Ramos (cell line): ENCODE measurements around the gene IGSF8.

Source experiments
- in situ Hi-C: fragments of 300-500 bp; cut with MboI; formaldehyde crosslinking; loops from one replicate; pipeline ENCODE4 v1.14.3; 2022; ENCODE audit warnings: low sequenced_read_pairs; ENCODE audit not compliant: unreplicated experiment

IGSF8 gene, protein sequence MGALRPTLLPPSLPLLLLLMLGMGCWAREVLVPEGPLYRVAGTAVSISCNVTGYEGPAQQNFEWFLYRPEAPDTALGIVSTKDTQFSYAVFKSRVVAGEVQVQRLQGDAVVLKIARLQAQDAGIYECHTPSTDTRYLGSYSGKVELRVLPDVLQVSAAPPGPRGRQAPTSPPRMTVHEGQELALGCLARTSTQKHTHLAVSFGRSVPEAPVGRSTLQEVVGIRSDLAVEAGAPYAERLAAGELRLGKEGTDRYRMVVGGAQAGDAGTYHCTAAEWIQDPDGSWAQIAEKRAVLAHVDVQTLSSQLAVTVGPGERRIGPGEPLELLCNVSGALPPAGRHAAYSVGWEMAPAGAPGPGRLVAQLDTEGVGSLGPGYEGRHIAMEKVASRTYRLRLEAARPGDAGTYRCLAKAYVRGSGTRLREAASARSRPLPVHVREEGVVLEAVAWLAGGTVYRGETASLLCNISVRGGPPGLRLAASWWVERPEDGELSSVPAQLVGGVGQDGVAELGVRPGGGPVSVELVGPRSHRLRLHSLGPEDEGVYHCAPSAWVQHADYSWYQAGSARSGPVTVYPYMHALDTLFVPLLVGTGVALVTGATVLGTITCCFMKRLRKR

DNA sequence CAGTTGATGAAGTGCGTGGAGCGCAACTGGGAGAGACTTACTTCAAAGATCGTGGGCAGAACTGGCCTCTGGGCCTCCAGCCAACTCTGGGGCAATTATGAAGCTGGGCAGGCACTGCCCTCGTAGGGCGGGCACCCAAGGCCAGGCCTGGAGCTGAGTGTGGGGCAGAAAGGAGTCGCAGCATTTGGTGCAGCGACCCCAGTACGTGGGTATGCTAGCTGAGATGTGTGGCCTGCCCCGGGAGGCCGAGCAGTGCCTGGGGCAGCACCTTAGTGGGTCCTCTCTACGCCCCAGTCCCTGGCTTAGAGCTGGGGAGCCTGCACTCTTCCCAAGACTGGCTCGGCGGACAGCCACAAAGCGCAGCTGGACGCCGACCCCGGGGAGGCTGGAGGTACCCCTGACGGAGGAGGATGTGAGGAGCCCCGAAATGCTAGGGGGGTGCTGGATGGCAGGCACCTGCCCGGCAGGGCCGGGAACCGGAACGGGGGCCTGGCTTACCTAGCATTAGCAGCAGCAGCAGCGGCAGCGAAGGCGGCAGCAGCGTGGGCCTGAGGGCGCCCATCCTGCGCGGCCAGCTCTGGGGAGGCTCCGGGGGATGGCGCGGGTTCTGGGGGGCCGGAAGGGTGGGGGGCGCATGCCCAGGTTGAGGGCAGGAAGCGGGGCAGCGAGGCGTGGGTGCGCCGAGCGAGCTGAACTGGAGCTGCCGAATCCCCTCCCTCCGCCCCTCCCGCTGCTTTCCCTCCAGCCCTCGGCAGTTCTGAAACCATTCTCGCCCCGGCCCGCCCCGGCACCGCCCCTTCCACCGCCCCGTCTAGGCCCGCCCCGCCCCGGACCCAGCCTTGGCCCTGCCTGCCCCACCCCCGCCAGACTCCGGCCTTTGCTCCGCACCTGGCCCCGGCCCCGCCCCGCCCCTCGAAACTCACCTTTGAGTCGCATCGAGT lies at the start of gene IGSF8:
Gene IGSF8 (minus strand): TSS at position 709 of the 941 bp plus-strand sequence. CDS start 147 bp downstream, at position 562.
- in situ Hi-C loops = loop anchor here (10.0 kb wide), 1 partner anchor 157 kb away; no protein-coding TSS in a partner anchor

DNA sequence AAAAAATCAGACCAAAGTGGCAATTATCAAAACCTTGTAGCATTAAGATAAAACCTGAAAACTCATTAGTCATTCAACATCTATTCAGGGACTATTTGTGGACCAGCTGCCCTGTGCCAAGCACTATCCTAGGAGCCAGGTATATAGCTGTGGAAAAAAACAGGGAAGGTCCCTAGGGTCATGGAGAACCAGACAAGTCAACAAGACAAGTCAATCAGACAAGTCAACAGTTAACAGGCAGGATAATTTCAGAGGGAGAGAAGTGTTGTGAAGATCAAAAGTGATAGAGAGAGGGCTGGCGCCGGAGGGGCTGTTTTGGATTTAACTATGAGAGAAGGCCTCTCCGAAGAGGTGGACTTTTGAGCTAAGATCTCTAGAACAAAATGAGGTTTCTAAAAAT lies 49.7 kb upstream of the IGSF8 start:
- in situ Hi-C loops = no loop called here

DNA sequence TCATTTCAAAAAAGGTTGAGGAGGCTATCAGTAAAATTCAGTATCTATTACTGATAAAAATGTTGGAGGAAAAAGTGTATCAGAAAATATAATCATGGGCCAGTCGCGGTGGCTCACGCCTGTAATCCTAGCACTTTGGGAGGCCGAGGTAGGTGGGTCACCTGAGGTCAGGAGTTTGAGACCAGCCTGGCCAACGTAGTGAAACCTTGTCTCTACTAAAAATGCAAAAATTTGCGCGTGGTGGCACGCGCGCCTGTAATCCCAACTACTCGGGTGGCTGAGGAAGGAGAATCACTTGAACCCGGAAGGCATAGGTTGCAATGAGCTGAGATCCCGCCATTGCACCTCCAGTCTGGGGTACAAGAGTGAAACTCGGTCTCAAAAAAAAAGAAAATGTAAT lies 47.7 kb upstream of the IGSF8 start:
- in situ Hi-C loops = no loop called here

DNA sequence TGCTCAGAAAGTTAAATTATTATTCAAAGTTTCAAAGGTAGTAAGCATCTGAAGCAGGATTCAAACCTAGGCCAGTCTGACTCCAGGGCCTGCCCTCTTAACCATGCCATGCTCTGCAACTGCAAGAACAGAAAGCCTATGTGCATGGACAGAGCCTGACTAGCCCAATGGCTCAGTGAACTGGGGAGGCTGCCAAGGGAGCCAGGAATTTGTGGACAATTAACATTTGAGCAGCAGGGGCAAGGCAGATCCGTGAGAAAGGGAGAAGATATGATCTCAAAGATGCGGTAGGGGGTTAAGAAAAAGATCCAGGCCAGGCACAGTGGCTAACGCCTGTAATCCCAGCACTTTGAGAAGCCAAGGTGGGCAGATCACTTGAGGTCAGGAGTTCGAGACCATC lies 46.5 kb upstream of the IGSF8 start:
- in situ Hi-C loops = no loop called here

DNA sequence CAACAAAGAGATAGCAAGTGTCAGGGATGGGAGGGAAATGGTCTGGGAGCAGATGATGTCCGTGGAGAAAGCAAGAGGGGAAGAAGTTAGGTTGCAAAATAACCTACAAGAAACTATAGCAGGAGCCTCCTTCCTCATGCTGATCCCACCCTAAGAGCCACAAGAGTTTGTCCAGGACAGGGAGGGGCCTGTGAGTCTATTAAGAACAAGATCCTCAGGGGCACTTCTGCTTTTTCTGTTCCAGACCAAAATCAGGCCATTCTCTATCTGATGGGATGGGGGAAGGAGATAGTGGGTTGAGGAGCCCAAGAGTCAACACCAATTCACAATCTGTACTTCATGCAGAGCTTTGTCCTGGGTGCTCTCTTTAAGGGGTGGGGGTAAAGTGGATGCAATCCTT lies 45.3 kb upstream of the IGSF8 start:
- in situ Hi-C loops = no loop called here

DNA sequence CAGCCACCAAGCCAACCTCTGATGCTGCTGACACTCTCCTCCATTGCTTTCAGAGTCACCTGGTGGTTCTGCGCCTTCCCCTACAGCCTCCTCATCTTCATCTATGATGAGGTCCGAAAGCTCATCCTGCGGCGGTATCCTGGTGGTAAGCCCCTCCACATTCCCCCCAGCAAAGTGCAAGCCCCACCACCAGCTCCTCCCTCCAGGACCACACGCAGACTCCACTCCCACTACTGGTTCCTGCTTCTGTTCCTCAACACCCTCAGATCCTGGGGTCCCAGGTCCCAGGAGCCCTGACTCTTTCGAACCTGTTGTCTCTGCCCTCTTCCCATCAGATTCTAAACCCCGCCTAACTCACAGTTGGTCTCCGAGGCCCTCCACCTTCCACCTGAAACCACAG lies 41.4 kb upstream of the IGSF8 start:
- in situ Hi-C loops = no loop called here

DNA sequence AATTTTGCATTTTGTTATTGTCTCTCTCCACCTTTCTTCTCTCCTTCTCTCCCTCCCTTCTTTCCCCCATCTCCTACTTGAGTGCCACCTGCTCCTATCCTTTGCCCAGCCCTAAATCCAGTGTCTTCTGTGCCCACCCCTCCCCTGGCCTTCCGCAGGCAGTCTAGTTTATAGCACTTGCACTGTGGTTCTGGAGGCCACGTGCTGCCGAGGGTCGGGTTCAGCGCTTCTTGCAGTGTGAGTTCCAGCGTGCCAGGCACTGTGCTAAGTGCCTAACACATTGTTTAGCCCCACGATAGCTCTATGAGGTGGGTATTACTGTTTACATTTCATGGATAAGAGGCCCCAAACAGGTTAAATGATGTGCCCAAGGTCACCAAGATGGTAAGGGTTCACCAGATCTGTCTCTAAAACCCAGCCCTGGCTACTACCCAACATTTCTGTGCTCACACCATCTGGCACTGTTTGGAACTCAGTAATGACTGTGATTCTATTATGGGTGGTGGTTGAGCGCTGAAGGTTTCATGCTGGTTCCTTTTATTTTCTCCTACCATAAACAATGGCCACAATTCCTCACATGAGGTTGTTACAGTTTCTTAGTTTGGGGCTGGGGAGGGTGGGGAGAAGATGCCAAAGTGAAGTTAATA lies 38.9 kb upstream of the IGSF8 start:
- in situ Hi-C loops = no loop called here

DNA sequence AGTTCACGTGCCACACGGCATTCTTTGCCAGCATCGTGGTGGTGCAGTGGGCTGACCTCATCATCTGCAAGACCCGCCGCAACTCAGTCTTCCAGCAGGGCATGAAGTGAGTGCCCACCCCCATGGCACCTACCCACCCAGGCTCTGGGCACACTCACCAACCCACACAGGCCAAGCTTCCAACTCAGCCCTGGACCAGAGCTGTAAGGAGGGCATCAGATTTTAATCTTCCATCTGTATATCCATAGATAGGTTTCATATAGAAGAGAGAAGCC lies 38.4 kb upstream of the IGSF8 start:
- in situ Hi-C loops = no loop called here

DNA sequence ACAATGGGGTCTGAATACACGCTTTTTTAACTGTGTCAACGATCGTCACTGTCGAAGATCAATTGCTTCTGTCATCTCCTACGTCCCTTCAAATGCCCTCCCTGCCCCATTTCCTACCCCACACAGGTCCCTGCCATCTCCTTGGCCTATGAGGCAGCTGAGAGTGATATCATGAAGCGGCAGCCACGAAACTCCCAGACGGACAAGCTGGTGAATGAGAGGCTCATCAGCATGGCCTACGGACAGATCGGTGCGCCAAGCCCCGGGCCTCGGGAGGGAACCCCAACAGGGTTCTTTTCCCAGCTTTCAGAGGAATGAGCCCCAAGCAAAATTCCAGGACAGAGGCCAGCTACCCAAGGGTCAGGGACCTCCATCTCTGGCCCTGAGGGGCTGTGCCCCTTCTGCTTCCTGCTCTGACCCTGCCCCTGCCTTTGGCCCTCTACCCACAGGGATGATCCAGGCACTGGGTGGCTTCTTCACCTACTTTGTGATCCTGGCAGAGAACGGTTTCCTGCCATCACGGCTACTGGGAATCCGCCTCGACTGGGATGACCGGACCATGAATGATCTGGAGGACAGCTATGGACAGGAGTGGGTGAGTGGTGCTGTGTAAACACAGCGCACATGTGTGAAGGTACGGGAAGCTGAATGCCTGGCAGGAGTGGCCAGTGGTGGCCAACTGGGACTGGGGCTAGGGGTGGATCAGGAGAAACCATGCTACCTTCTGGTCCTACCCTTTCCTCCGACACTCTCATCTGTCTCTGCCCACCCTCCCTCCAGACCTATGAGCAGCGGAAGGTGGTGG lies 37.9 kb upstream of the IGSF8 start:
- in situ Hi-C loops = no loop called here

DNA sequence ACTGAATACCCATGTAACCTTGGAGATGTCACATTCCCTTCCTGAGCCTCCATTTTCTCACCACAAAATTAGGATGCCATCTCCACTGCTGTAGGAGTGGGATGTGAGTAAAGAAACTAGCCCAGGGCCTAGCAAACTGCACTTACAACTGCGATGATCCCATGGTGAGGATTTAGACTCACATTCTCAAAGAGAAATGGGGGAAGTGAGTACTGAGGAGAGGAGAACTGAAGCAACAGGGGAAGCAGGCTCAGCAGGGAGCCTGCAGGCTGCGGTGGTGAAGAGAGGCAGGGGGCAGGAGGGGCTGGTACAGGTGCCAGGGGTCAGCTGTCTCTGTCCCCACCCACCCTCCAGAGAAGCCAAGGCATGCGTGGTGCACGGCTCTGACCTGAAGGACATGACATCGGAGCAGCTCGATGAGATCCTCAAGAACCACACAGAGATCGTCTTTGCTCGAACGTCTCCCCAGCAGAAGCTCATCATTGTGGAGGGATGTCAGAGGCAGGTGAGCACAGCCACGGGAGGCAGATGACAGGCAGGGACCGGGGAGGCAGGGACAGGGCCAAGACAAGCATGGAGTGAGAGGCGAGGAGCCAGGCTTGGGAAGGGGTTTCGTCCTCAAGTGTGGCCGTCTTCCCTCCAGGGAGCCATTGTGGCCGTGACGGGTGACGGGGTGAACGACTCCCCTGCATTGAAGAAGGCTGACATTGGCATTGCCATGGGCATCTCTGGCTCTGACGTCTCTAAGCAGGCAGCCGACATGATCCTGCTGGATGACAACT lies 36.6 kb upstream of the IGSF8 start:
- in situ Hi-C loops = no loop called here

DNA sequence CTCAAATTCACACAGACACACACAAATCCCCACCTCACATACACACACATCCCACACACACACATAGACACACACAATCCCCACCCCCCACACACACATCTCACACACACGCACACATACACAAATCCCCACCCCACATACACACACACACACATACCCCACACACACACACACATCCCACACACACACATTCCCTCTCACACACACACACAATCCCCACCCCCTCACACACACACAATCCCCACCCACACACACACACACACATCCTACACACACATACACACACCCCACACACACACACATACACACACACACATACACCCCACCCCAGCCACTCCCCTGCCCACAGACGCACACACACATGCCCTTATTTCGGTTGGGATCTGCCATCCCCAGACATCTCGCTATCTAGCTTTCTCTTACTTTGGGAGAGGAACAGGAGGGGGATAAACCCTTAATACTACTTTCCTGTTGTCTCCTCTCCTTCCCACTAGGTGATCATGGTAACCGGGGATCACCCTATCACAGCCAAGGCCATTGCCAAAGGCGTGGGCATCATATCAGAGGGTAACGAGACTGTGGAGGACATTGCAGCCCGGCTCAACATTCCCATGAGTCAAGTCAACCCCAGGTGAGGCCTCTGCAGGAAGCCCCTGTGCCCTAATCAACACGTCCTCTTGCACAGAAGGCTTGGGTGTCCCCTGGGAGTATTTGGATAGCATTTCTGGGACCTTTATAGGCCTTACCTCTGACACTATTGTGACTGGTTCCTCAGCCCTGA lies 35.8 kb upstream of the IGSF8 start:
- in situ Hi-C loops = no loop called here

DNA sequence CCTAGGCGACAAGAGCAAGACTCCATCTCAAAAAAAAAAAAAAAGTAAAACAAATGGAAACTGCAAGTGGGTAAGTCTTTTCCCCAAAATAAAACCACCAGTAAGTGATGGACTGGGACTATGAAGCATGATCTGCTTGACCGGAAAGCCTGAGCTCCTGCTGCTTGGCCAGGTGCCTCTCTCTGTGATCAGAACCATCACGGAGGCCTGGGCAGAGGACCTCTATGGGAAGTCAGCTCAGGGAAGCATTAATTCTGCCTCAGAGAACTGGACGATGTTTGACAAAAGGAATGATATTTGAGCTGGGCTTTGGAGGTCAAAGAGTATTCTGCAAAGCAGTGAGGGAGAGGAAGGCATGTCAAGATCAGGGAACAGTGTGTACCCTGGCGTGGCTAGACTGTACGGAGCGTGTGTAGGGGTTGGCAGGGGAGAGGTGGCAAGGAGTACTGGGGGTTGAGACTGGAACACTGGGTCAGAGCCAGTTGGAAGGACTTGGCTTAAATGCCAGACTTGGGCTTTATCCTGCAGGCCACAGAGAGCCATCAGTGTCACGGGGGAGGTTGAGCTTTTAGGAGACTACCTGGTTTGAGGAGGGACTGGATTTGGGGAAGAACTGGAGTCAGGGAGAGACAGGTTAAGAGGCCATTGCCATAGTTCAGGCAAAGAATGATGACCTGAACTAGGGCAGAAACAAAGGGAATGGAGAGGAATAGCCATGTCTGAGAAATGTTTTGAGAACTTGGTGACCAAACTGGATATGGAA lies 33.6 kb upstream of the IGSF8 start:
- in situ Hi-C loops = no loop called here

DNA sequence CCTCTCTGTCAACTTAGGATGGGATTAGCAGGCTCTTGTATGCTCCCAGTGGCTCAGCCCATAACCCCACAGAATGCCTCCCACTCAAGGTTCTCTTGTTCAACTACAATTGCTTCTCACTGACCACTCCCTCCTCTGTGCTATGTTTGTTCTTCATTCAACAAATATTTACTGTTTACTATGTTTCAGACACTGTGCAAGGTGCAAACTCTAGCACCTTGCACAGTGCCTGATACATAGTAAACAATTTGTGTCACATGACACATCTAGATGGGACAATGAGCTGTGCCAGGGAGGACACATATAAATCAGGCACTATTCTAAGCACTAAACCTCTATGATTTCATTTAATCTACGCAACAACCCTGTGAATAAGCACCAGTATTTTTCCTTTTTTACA lies 32.5 kb upstream of the IGSF8 start:
- in situ Hi-C loops = no loop called here

DNA sequence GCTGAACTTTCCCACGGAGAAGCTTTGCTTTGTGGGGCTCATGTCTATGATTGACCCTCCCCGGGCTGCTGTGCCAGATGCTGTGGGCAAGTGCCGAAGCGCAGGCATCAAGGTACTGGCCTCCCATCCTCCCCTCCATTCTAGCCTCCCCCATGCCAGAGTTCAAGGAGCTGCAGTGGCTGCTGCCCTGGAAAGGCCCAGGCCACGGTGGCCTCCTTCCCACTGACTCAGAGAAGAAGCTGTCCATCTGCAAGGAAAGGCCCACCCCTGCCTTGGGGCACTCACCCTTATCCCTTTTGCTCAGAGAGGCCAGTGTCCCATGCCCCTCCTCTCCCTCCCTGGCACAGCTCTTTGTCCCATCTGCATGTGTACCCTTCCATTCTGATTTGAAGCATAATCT lies 32.1 kb upstream of the IGSF8 start:
- in situ Hi-C loops = no loop called here

DNA sequence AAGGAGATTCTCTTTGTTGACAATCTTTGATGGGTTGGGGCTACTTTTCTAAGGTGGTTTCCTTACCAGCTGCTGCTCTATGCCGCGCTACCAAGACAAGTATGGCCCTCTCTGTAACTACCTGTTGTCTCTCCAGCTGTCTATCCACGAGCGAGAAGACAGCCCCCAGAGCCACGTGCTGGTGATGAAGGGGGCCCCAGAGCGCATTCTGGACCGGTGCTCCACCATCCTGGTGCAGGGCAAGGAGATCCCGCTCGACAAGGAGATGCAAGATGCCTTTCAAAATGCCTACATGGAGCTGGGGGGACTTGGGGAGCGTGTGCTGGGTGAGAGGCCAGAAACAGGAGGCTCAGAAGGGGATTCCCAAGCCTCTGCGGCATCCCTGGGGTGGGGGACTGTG lies 31.5 kb upstream of the IGSF8 start:
- in situ Hi-C loops = no loop called here

DNA sequence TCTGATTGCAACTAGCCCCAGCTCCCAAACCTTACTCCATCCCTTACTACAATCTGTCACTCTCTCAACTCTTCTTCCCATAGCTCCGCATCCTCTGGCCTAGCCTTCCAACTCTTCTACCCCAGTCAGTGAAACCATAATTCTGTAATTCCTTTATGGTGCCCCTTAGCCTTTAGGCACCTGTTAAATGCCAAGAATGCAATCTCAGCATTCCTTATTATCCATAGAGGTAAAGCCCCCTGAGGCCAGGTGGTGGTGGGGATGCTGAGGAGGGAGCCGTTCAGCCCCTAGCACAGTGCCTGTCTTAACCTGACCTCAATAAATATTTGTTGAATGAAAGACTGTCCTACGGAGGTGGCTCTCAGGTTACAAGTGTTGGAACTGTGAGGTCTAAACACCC lies 31.1 kb upstream of the IGSF8 start:
- in situ Hi-C loops = no loop called here

DNA sequence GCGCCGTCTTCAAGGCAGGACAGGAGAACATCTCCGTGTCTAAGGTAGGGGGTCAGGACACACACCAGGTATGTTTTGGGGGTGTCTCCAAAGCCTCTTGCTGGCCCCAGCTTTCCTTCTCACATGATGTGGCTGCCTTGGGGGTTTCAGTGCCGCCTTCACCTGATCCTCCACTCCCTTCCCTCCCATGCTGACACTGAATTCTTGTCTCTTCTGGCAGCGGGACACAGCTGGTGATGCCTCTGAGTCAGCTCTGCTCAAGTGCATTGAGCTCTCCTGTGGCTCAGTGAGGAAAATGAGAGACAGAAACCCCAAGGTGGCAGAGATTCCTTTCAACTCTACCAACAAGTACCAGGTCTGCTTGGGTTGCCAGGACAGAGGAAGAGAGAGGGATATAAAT lies 30.6 kb upstream of the IGSF8 start:
- in situ Hi-C loops = no loop called here

DNA sequence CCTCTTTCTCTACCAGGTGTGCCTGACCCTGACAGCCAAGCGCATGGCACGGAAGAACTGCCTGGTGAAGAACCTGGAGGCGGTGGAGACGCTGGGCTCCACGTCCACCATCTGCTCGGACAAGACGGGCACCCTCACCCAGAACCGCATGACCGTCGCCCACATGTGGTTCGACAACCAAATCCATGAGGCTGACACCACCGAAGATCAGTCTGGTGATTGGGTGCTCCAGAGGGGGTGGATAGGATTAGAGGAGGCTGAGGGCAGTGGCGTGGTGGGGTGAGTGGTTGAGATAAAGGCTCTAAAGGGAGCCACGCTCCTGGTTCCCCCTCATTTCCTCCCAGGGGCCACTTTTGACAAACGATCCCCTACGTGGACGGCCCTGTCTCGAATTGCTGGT lies 30.2 kb upstream of the IGSF8 start:
- in situ Hi-C loops = no loop called here
